Frontal cortex (tissue), 4 donors: Measurements from ENCODE around the gene GRXCR1. TPM values are rescaled to one million over a fixed set of nuclear protein-coding genes. Genes with fewer than 3 reads are reported as not detected.

ENCODE experiments used
- DNase-seq, 2 donors: peaks; one replicate each; pipeline ENCODE4 v3.0.0; 2012; ENCODE audit warnings: low spot score in 2 of 2
- FAIRE-seq: peaks from 2 replicates; lab custom pipeline; 2012; peaks lifted over from hg19 to GRCh38; lab: Jason Lieb, UNC
- total RNA-seq: library from RNA; depleted of rRNA; stranded (reverse); fragments of >200 nt; gene quantifications from one replicate; pipeline ENCODE4 v1.2.3, GENCODE V29; 2014
- donor health status: control.
- donor health status: control.
- donor health status: control.

The GRXCR1 gene
- not detected for total RNA-seq

DNA sequence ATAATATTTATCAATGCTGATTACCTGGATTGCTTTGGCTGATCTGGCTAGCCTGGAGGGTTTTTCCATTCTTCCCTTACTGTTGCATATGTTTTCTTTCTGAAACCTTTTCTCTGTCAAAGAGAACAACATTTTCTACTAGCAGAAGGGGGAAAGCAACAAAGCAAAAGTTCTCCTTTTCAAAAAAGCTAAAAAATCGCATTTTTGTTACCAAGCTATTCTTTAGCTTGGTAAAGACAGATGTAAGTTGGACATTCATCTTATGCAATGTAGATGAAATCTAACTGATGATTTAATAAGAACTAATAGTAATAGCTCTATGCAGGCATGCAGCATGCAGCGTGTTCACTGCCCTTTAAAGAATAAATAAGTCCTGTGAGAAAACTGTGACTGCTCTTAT lies at the start of gene GRXCR1:
TSS of gene GRXCR1 (plus strand) at position 301 of the 400 bp plus-strand sequence. CDS start 554 bp downstream, outside the sequence.
- FAIRE-seq (no peak), DNase-seq (no peak)

DNA sequence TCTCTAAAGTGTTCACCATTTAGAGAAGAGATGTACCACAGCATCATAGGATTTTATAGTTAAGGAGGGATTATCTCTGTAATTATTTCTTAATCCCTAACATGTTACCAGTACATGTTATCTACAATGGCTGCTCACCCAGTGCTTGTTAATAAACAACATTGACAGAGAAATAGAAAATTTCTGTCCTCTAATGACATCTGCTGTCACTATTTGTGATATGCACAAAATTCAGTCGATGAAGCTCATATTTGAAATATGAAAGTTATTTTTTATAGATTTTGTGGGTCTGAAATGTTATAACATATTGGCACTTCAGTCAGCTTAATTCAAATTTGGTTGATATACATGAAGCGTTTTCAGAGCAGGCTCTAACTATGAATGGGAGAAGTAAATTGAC lies 48.8 kb upstream of the GRXCR1 start:
- DNase-seq (no peak), FAIRE-seq (peak; percentile 61)

DNA sequence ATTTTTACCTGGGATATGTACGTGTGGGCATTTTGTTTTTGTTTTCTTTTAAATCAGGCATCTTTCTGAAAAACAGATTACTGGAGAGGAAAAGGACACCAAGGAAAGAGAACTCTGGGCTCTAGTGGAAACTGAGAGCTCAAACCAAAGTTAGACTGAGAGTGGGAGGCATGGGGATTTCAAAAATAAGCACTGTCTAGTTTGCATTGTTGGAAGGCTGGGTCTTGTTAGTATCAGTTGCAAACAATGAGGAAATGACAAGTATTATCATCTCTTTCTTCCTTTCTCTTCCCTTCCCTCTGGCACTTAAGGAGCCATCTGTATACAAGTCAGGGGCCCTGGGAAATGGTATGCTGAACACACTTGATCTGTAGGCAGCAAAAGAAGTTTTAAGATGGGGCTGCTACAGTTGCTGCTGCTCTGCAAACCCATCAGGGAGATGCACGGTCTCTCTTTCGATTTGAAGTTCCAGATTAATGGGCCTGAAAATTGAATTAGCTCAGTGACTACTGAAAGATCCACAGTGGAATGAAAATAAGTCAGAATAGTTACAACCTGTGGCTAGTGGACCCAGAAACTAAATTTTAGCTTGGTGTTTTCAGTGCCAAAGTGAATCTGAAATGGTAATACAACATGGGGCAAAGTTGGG lies 48.0 kb upstream of the GRXCR1 start:
- DNase-seq (no peak), FAIRE-seq (no peak)

DNA sequence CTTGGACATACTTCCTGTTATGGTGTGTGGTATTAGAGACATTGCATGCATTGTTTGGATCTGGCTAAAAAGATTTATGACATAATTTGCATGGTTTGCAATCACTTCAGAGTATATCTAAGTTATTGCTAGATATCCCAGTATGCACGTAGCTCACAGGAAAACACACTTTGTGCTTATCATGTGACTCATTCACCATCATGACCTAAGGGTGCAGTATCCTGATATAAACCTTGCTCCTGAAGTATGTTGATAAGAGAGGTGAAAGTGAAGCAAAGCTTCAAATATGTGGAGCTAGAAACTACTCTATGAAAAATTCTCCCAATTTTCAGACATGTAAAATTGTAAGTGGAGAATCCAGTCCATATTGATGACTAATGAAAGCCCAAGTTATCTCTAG lies 46.9 kb upstream of the GRXCR1 start:
- FAIRE-seq: no peak
- no peak for DNase-seq

DNA sequence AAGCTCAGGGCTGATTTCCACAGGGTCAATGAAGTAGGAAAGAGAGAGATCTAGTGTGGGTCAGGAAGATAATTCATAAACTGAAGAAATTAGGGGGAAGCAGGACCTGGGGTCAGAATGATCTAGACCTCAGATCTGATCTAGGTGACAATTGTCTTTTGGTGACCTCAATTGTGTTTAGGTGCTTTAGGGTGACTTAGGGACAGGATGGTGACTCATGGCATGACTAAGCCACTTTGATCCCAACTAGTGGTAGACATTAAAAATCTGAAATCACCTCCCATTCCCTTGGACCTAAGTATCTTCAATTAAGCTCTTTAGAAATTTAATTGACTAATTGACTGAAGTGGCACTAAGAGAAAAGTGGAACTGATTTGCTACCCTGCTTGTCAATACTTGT lies 36.7 kb upstream of the GRXCR1 start:
- no peak for FAIRE-seq

DNA sequence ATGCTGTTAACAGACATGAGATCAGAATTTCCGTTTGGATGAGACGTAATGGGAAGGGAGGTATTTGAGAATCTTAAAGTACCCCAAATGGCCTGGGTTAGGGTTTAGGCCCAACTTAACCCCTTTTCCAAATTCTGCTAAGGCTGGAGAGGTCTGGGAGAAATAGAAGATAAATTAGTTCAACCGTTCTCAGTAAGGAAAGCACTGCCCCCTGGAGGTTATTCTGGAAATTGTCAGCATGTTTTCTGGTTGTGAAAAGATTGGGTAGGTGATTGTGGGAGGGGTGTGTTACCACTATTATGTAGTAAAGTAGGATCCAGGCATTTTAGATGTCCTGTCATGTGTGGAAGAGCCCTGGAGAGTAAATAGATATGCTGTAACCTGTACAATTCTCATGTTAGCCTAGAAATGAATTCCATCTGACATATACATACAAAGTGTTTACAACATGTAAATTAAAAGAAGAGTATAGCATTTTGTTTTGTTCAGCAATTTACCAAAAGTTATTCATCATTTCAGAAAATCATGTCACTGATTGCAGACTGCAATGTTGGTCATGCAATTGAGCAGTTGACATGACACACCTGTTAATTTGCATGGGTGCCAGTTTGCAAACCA lies 26.8 kb upstream of the GRXCR1 start:
- FAIRE-seq (no peak), DNase-seq (peak in 1 of 2 donors; percentile 9)

More for the DNA sequence above, 36.7 kb upstream of the GRXCR1 start:
- no peak for DNase-seq

DNA sequence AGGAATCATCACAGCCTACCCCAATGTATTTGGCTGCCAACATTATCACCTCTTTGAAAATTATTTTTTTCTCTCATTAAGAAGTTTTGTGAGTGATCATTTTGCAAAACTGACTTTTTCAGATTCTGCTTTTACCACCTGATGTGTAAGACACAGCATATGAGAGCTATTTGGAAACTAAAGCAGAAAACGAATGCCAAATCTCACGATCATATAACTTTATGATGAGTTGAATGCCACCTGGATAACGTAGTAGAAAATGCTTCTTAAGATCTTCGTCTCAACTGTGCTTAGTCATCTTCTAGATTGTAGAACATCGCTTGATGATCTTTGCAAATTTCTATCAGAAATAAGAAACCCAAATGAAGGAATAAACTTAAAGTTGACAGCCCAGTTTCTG lies 21.3 kb upstream of the GRXCR1 start:
- no peak for FAIRE-seq
- DNase-seq: no peak

DNA sequence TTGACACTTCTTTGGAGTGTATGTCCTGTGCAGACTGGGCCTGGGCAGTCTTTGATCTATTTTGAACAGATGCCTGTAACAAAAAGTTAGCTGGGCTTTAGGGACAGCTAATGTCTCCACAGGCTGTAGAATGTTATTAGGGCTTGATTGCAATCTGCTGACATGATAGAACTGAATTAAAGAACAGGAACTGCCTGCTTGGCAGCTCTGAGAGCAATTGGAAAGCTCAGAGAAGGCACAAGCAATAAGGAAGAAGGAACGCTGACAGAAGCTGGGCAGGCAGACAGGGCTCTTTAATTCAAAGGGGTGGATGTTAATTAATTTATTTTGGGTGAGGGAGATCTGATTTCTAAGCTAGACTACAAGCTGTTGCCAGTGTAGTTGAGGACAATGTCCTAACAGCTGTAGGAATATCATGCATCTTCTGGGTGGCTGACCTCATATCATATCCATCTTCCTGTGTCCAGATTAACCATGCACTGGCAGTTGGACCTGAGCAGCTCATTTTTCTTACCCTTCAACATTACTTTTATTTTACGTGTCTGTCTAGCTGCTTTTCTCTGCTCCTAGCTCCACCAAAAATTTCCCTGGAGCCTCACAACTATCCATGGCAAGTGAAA lies 20.7 kb upstream of the GRXCR1 start:
- DNase-seq: no peak
- no peak for FAIRE-seq

DNA sequence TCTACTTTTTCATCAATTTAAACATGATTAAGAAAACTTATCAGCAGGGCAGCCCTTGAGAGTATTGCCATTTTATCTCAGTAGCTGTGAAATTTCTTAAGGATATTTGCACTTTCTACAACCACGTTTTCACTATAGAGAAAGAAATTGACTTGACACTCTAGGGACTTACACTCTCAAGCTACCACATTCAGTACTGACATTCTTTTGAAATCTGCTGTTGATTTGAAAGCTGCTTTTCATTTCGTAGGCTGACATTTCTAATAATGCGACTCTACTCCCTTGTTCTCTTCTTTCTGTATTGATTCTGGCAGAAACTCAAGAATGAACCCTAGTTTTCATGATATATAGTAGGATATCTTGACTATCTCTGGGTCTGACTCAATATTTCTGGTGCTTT lies 13.7 kb upstream of the GRXCR1 start:
- DNase-seq: no peak
- no peak for FAIRE-seq

DNA sequence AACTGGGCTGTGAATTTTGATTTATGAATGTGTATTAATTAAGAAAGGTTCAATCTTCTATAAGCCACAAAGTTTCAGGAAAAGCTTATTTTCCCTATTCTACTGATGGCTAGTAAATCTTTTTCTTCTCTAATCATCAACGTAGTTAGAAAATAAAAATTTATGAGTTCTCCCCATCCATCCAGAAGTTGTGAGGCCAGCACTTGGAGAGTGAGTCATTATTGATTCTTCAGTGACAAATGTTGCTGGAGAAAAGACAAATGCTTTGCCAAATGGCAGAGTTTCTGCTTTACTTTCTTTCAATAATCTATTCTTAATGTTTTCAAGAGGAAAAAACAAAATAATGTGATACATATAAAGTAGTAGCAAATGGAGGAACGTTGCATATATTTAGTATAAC lies 11.3 kb upstream of the GRXCR1 start:
- DNase-seq: no peak
- no peak for FAIRE-seq

DNA sequence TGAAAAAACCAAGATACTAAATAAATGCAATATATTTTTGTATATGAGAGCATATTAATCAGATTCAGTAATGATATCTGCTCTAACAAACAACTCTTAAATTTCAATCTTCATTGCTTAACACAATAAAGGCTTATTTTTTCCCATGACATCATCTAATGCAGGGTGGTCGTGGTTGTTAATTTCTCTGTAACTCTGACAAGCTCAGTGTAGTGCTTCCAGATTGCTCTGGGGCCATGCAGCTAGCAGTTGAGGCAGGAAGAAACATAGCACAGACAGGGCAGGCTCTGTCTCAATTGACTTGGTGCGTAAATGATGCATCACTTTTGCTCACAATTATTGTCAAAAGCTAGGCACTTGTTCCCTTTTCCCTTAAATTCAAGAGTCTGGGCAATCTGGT lies 869 bp upstream of the GRXCR1 start:
- FAIRE-seq (no peak), DNase-seq (no peak)

DNA sequence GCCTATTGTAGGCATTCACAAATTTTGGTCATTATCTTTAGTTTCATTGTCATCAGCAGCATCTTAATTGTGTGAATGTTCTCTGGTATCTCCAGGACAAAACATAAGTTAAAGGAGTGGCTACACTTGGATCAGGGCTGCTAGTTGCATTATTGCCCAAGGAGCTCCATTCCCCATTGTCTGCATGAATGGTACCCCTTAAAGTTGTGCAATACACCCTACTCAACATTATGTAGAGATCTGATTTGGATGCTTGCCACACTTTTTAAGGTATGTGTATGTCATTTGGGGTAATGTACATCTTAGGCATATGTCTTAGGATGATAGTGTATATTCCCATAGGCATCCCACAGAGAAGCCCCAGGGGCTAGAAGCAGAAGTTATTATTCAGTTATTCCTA lies 2.9 kb downstream of the GRXCR1 start:
- no peak for DNase-seq
- FAIRE-seq: no peak

DNA sequence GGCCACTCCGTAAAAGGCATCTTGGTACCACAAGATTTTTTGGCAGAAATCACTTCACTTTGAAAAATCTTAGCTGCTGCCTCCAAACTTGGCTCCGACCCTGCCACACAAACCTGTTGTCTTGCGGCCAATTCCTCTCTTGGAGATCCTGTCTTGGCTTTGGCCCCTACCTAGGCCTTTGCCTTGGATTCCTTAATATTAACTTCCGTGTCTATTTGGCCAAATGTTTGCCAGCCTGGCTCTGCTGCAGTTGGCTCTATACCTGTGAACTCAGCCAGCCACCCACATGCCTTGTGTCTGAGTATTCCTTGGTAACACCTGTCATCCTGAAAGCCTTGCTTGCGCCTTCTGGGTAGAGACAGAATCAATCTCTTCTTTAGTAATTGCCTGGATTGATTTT lies 12.5 kb downstream of the GRXCR1 start:
- no peak for DNase-seq
- no peak for FAIRE-seq

DNA sequence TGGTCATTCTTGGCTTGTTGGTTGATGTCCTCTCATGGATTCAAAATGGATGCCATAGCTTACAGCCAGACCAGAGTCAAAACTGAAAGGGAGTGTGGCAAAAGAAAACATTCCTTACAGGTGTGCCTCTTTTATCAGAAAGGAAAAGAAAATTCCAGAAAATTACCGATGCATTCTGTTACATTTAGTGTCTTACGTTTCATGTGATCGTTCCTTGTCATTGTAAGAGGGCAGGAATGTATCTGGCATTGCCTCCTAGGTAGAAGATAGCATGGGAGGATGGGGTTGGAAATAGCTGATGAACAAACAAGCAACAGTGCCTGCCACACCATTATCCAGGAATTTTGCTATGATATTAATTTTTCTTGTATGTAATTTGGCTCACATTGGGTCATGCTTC lies 13.1 kb downstream of the GRXCR1 start:
- FAIRE-seq (no peak), DNase-seq (no peak)

DNA sequence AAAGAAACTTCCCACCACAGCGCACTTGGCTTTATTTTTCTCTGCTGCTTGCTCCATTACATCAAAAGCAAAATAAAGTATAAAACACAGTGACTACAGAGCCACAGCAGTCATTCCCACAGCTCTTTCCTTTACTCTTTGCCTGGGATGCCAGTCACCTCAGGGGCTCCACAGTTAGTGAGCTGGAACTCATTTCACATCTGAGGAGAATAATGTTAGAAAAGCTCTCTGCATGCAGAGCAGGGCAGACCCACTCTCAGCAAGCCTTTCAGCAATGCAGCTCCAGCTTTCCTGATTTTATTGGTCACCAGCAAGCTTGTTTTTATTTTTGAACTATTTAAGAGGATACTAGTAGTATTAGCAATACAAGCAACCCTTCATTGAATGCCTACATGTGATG lies 13.8 kb downstream of the GRXCR1 start:
- FAIRE-seq (no peak), DNase-seq (no peak)

DNA sequence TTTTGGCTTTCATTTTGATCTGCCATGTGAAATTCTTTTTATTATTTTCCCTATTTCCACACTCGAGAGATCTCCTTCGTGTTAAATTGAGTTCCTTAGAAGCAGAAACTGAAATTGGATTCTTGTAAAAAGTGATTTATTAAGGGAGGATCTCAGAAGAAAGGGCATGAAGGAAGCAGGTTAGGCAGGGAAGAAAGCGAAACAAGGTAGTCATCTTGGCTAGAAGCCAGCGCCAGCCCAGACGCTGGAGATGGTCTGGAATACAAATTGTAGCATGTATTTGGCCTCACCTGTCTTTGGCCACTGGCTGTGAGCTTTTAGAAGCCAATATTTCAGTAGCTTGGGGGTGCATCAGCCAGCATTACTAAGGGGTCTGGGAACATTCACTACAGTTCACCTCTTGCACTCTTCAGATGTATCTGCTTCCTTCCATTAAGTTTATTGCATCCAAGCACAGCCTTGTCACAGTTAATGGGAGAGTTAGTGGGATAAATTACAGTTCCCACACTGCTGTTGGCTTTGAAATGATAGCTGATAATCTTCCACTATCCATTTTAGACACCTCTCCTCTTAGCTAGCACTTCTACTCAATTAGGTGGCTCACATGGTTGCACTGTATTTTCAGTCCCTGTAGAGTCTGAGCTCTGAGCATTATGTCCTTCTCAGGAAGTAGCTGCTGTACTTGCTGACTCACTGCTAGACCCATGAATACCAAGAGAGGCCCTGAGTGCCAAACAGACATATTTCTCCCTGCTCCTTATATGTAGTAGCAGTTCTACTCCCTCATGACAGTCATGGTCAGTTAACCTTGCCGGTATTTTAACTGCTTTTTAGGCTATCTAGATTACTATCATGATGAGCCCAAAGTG lies 14.6 kb downstream of the GRXCR1 start:
- FAIRE-seq (no peak), DNase-seq (no peak)

DNA sequence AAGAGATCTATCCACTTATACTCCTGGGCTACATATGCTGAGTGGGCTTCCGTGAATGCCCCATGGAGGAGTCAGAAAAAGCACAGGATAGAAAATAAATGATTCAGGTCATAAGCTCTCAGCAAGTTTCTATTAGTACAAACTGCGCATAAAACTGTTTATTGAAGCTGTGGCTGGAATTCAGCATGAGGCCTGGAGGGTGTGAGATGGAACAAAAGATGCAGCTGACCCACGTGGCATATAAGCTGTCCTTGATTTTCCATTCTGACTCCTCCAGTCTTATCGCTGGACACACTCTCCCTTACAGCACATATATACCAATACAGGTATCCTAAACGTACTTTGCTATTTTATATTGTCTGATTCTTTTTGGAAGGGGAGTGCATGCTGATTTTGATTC lies 17.9 kb downstream of the GRXCR1 start:
- FAIRE-seq (no peak), DNase-seq (no peak)

DNA sequence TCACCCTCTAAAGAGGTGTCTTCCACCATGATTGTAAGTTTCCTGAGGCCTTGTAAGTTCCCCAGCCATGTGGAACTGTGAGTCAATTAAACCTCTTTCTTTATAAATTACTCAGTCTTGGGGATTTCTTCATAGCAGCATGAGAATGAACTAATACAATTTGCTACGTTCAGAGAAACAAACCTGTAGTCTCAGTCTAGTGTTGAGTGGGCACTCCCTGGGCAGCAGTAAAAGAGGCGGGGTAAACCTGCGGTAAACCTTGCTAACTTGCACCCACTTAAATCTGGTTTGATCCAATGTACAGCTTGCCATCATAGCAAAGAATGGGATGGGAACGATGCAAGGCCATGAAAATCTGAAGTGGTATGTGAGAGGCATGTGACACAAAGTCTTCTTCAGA lies 22.4 kb downstream of the GRXCR1 start:
- no peak for FAIRE-seq
- no peak for DNase-seq

DNA sequence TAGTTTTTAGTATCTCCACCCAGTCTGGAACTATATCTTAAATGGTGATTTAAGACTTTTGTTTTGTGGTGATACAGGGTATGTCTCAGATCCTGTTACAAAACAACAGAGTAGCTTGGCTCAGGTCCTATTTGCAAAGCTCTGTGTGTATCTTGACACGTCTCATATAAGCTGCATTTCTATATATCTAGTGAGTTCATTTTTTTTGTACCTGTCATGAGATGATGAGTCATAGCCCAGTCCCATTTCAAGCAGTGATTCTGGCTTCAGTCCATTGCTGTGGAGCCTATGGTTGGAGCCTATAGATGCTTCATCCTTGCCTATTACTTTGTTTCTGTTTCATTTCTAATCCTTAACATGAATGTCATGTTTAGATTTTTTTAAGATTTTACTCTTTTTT lies 23.0 kb downstream of the GRXCR1 start:
- DNase-seq (no peak), FAIRE-seq (no peak)

DNA sequence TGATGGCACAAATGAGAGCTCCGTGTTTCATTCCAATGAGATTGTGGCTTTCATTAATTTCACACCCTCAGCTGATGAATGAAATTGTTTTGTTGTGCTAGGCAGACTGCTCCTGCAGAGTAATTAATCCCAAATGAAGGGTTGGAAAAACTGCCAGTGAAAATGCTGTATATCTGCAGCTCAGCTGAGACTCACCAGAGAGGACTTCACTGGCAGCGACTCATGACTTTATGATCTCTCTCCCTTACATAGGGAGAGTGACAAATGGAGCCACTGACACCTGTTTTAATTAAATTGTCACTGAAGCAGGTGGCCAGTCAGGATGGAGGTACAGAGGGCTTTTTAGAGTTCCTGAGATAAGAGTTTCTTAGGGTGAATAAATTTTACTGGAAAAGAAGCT lies 24.8 kb downstream of the GRXCR1 start:
- DNase-seq (no peak), FAIRE-seq (no peak)

DNA sequence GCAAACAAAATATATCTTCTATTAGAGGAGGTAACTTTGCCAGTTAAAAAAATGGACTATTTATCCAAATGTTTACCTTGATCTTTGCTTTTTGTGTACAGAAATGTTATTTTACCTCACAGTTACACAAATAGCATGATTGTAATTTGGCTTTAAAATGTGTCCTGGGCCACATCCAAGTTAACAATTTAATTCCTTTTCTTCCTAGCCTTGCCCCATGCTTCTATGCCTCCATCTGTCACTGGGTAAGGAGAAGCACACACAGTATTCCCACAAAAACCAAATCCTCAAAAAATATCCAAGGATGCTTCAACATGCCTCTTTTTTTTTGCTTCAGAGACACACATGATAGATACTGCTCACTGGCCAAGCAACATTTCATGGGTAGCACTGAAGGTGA lies 30.9 kb downstream of the GRXCR1 start:
- DNase-seq (no peak), FAIRE-seq (no peak)
